H1 (cell line): ENCODE results near the gene SMAD7. TPM values are rescaled to one million over a fixed set of nuclear protein-coding genes. Genes with fewer than 3 reads are reported as not detected.

Experiments
- CTCF ChIA-PET: fragments of 300-600 bp; sonication (Branson Sonifier 250); formaldehyde crosslinking; loops from one replicate; lab custom pipeline; 2021; ENCODE audit not compliant: partially characterized antibody; lab: Charles Lee
- POLR2A ChIA-PET: fragments of 300-600 bp; sonication (Branson Sonifier 250); formaldehyde crosslinking; loops from one replicate; lab custom pipeline; 2021; ENCODE audit warnings: inconsistent platforms; ENCODE audit not compliant: partially characterized antibody; lab: Charles Lee
- DNase-seq, 2 experiments: peaks; one replicate each; pipeline versions ENCODE4 v3.0.0 to v3.0.0-alpha.2; 2010 to 2022; ENCODE audit warnings: low spot score in 2 of 2, low read depth in 1 of 2, mixed read lengths in 1 of 2
- FAIRE-seq: peaks from 2 replicates; lab custom pipeline; 2011; peaks lifted over from hg19 to GRCh38; lab: Jason Lieb, UNC
- H2AFZ ChIP-seq: 2 replicates; pipeline ENCODE4 v1.8.1; 2012; ENCODE audit warnings: low read length, inconsistent platforms
- H2AK5ac ChIP-seq: 2 replicates; pipeline ENCODE4 v1.6.1; 2013; ENCODE audit warnings: low read depth, low read length
- H2BK120ac ChIP-seq: replicated peaks from 2 replicates; pipeline ENCODE3; 2013; ENCODE audit warnings: low read depth, low read length, inconsistent platforms
- H2BK12ac ChIP-seq: 2 replicates; pipeline ENCODE4 v1.6.1; 2013; ENCODE audit warnings: low read depth, low read length
- H2BK15ac ChIP-seq: 2 replicates; pipeline ENCODE4 v1.6.1; 2013; ENCODE audit warnings: low read length
- H2BK20ac ChIP-seq: 2 replicates; pipeline ENCODE4 v1.6.1; 2013; ENCODE audit warnings: low read length
- H2BK5ac ChIP-seq: 2 replicates; pipeline ENCODE4 v1.6.1; 2013; ENCODE audit warnings: low read depth, low read length
- H3K14ac ChIP-seq: 2 replicates; pipeline ENCODE4 v1.6.1; 2013; ENCODE audit warnings: inconsistent platforms; ENCODE audit not compliant: insufficient read length
- H3K18ac ChIP-seq: 2 replicates; pipeline ENCODE4 v1.6.1; 2013; ENCODE audit warnings: low read length; ENCODE audit errors: extremely low read depth
- H3K23ac ChIP-seq: 2 replicates; pipeline ENCODE4 v1.6.1; 2013; ENCODE audit warnings: inconsistent platforms; ENCODE audit not compliant: insufficient read length
- H3K23me2 ChIP-seq: 2 replicates; pipeline ENCODE4 v1.6.1; 2013; ENCODE audit warnings: low read depth, low read length
- H3K27ac ChIP-seq: 2 replicates; pipeline ENCODE4 v1.6.1; 2011; ENCODE audit warnings: low read depth, low read length, inconsistent platforms
- H3K27me3 ChIP-seq, 4 experiments: replicated peaks in 1 of 4; 1 replicate in 1 of 4; 2 replicates in 3 of 4; pipeline versions ENCODE4 v1.6.1 to v1.8.1; 2011 to 2013; ENCODE audit warnings: low read length in 3 of 4, mild to moderate bottlenecking in 3 of 4, inconsistent platforms in 2 of 4, mixed read lengths in 2 of 4, moderate library complexity in 1 of 4; ENCODE audit not compliant: control insufficient read depth in 3 of 4, insufficient read depth in 3 of 4; ENCODE audit errors: extremely low read depth in 1 of 4
- H3K36me3 ChIP-seq, 4 experiments: 2 replicates each; pipeline versions ENCODE4 v1.6.1 to v1.8.1; 2011 to 2013; ENCODE audit warnings: mild to moderate bottlenecking in 4 of 4, low read length in 3 of 4, moderate library complexity in 2 of 4, control low read depth in 1 of 4, inconsistent platforms in 1 of 4; ENCODE audit not compliant: insufficient read depth in 4 of 4, control insufficient read depth in 2 of 4
- H3K4ac ChIP-seq: replicated peaks from 2 replicates; pipeline ENCODE3; 2013; ENCODE audit warnings: low read length, low read depth, mixed read lengths, inconsistent platforms; ENCODE audit not compliant: insufficient read length
- H3K4me1 ChIP-seq, 4 experiments: replicated peaks in 1 of 4; 1 replicate in 1 of 4; 2 replicates in 3 of 4; pipeline versions ENCODE4 v1.6.1 to v1.8.1; 2011 to 2013; ENCODE audit warnings: low read length in 3 of 4, inconsistent platforms in 2 of 4, mixed read lengths in 1 of 4; ENCODE audit not compliant: insufficient read depth in 4 of 4, control insufficient read depth in 3 of 4
- H3K4me2 ChIP-seq, 2 experiments: 2 replicates each; pipeline versions ENCODE4 v1.6.1 to v1.8.1; 2011 to 2013; ENCODE audit warnings: low read depth in 2 of 2, low read length in 2 of 2, control low read depth in 1 of 2, inconsistent platforms in 1 of 2, mild to moderate bottlenecking in 1 of 2; ENCODE audit not compliant: insufficient read depth in 1 of 2
- H3K4me3 ChIP-seq, 4 experiments: fragments of 200-600, 300-600 bp in 1 of 4; sonication (generic), shearing (Covaris generic), sonication (Bioruptor Twin) in 1 of 4; 2 replicates each; pipeline versions ENCODE4 v1.5.1 to v1.8.1; 2011 to 2016; ENCODE audit warnings: low read length in 4 of 4, low read depth in 3 of 4, control low read depth in 2 of 4, inconsistent platforms in 2 of 4, mild to moderate bottlenecking in 2 of 4, mixed read lengths in 1 of 4, moderate library complexity in 1 of 4; ENCODE audit not compliant: insufficient read depth in 2 of 4; ENCODE audit errors: extremely low read depth in 1 of 4
- H3K56ac ChIP-seq: replicated peaks from 2 replicates; pipeline ENCODE3; 2013; ENCODE audit warnings: low read depth, mild to moderate bottlenecking, mixed read lengths, low read length, inconsistent platforms; ENCODE audit not compliant: insufficient read length
- H3K79me1 ChIP-seq: 2 replicates; pipeline ENCODE4 v1.6.1; 2013; ENCODE audit warnings: low read depth, low read length, control low read depth
- H3K79me2 ChIP-seq, 2 experiments: 2 replicates each; pipeline versions ENCODE4 v1.6.1 to v1.8.1; 2012 to 2013; ENCODE audit warnings: low read length in 2 of 2, mild to moderate bottlenecking in 2 of 2, inconsistent platforms in 1 of 2; ENCODE audit not compliant: insufficient read depth in 2 of 2, control insufficient read depth in 1 of 2
- H3K9ac ChIP-seq, 4 experiments: replicated peaks in 1 of 4; 1 replicate in 1 of 4; 2 replicates in 3 of 4; pipeline versions ENCODE4 v1.6.1 to v1.8.1; 2011 to 2013; ENCODE audit warnings: low read depth in 3 of 4, low read length in 3 of 4, control low read depth in 2 of 4, mild to moderate bottlenecking in 2 of 4, moderate library complexity in 2 of 4, inconsistent platforms in 1 of 4; ENCODE audit errors: extremely low read depth in 1 of 4
- H3K9me3 ChIP-seq, 2 experiments: 2 replicates each; pipeline versions ENCODE4 v1.6.1 to v1.8.1; 2012 to 2013; ENCODE audit warnings: mild to moderate bottlenecking in 2 of 2, moderate library complexity in 2 of 2, control low read depth in 1 of 2, inconsistent platforms in 1 of 2, low read depth in 1 of 2, low read length in 1 of 2, mixed read lengths in 1 of 2; ENCODE audit not compliant: insufficient read depth in 2 of 2
- H4K20me1 ChIP-seq, 2 experiments: replicated peaks in 1 of 2; 2 replicates each; pipeline versions ENCODE3 to v1.8.1; 2011 to 2013; ENCODE audit warnings: inconsistent platforms in 2 of 2, low read length in 2 of 2, mild to moderate bottlenecking in 1 of 2; ENCODE audit not compliant: insufficient read depth in 2 of 2, control insufficient read depth in 1 of 2
- H4K5ac ChIP-seq: 2 replicates; pipeline ENCODE4 v1.6.1; 2013; ENCODE audit warnings: low read length, low read depth, mixed read lengths, inconsistent platforms; ENCODE audit not compliant: insufficient read length
- H4K8ac ChIP-seq: 2 replicates; pipeline ENCODE4 v1.8.0; 2013; ENCODE audit warnings: mild to moderate bottlenecking, moderate library complexity, low read length, inconsistent platforms; ENCODE audit not compliant: insufficient read depth; ENCODE audit errors: extremely low read depth
- H4K91ac ChIP-seq: replicated peaks from 2 replicates; pipeline ENCODE3; 2013; ENCODE audit warnings: low read length, mixed read lengths, inconsistent platforms; ENCODE audit not compliant: insufficient read length
- ASH2L ChIP-seq: fragments of 200-600, 300-600 bp; sonication (generic); IDR thresholded peaks from one replicate; pipeline ENCODE4 v1.7.1; 2017; ENCODE audit warnings: low read length
- BRCA1 ChIP-seq: IDR thresholded peaks from 2 replicates; pipeline ENCODE4 v1.6.1; 2012; ENCODE audit warnings: low read depth, low read length, improper control_type of control experiment
- CTCF ChIP-seq, 3 experiments: IDR thresholded peaks; 1 replicate in 2 of 3; 2 replicates in 1 of 3; pipeline versions ENCODE4 v1.5.1 to v1.6.1; 2011; ENCODE audit warnings: low read length in 3 of 3, mild to moderate bottlenecking in 3 of 3, inconsistent platforms in 2 of 3, low read depth in 1 of 3, moderate library complexity in 1 of 3; ENCODE audit not compliant: insufficient read depth in 1 of 3; ENCODE audit errors: control extremely low read depth in 1 of 3
- KDM4A ChIP-seq: IDR thresholded peaks from one replicate; pipeline ENCODE4 v1.7.1; 2012; ENCODE audit warnings: low read depth, mild to moderate bottlenecking, moderate library complexity, low read length, inconsistent platforms; ENCODE audit not compliant: severe bottlenecking
- RBBP5 ChIP-seq: IDR thresholded peaks from 2 replicates; pipeline ENCODE4 v1.7.1; 2012; ENCODE audit warnings: low read depth, mild to moderate bottlenecking, inconsistent platforms, low read length, moderate library complexity, borderline replicate concordance
- RXRA ChIP-seq: IDR thresholded peaks from 2 replicates; pipeline ENCODE4 v1.6.1; 2011; ENCODE audit warnings: low read depth, mild to moderate bottlenecking, low read length, moderate library complexity; ENCODE audit not compliant: insufficient read depth
- TAF7 ChIP-seq: optimal IDR thresholded peaks from 2 replicates; pipeline ENCODE3; 2011; ENCODE audit warnings: low read depth, mild to moderate bottlenecking, inconsistent platforms, low read length, moderate library complexity, borderline replicate concordance
- ZNF274 ChIP-seq: IDR thresholded peaks from 2 replicates; pipeline ENCODE4 v1.7.0; 2012; ENCODE audit warnings: low read length, borderline replicate concordance; ENCODE audit errors: extremely low read depth
- WGBS, 2 experiments: shearing (Covaris generic) in 1 of 2; methylation state at CpG; one replicate each; pipeline versions ENCODE4 v1.1.6 to v1.1.7; 2013 to 2015; ENCODE audit warnings: low lambda C conversion rate in 2 of 2, mixed read lengths in 2 of 2, inconsistent platforms in 1 of 2, low coverage in 1 of 2, missing lambda C conversion rate in 1 of 2; ENCODE audit not compliant: insufficient replicate concordance in 2 of 2, insufficient coverage in 1 of 2, insufficient read length in 1 of 2; ENCODE audit errors: extremely low coverage in 1 of 2, missing lambda C conversion rate in 1 of 2; 5-methylcytosine and 5-hydroxymethylcytosine counted together
- polyA plus RNA-seq, 7 experiments: library from polyadenylated mRNA; depleted of rRNA in 3 of 7; stranded (reverse) in 5 of 7; unstranded in 2 of 7; fragments of >200 nt in 5 of 7; fragments of 200-250 nt in 2 of 7; gene quantifications; 1 replicate in 5 of 7; 2 replicates in 1 of 7; 4 replicates in 1 of 7; pipeline versions ENCODE4 v1.2.1 to v1.2.3, GENCODE V29; 2011 to 2013; ENCODE audit warnings: missing spikeins in 2 of 7, mixed read lengths in 2 of 7
- total RNA-seq: library from RNA; stranded (reverse); fragmentation: NEBNext Ultra II Directional; extraction: Animal tissue kit (Norgen Biotek cat#: 25700); gene quantifications from 2 replicates; pipeline ENCODE4 v1.2.1, GENCODE V29; 2021

The SMAD7 gene
- total and polyA plus RNA-seq, 2 of the 8 experiments (the other 6 are each of a cell fraction or from before 2014, with no cell fraction given) = 6.5 to 15.5 TPM

- no peak overlapping the region for H3K4me2 ChIP-seq
- FAIRE-seq (no peak), DNase-seq (no peak)
- no peak overlapping the region for H2AFZ ChIP-seq
- no peak overlapping the region; the same call in 1 of the 2 replicates for H4K8ac ChIP-seq
- no peak overlapping the region; a peak in 3 of 7 replicates for H3K9ac ChIP-seq
- no peak overlapping the region for H3K14ac ChIP-seq
- H3K27me3 ChIP-seq = peaks cover 0 to 3% (median 1%) of the 10 kb centered on the region in 4 experiments; a peak in 2 of 7 replicates
- H3K27ac ChIP-seq = no peak overlapping the region
- CTCF ChIA-PET = interaction anchor here (0.7 to 2.5 kb wide), 7 partner anchors 8 to 77 kb away, joined by 3 to 12 read pairs (median 3); no protein-coding TSS in a partner anchor
- H3K4me1 ChIP-seq = peaks cover 14 to 21% (median 16%) of the 10 kb centered on the region in 4 experiments
- H3K23ac ChIP-seq = no peak overlapping the region
- no peaks in the 10 kb centered on the region; the same call in 1 of the 2 replicates for H3K23me2 ChIP-seq
- H3K56ac ChIP-seq = no peak overlapping the region
- peak overlapping the region; percentile 56; the same call in 1 of the 2 replicates for H3K18ac ChIP-seq
- WGBS, 2 experiments = 90% methylated on average over 10 of the region's 10 CpGs; no CpG with 5 or more reads in 1 of the 2 experiments
- no peak overlapping the region for H3K4me3 ChIP-seq
- no peaks in the 10 kb centered on the region for H3K79me1 ChIP-seq
- H3K9me3 ChIP-seq = no peaks in the 10 kb centered on the region
- H3K79me2 ChIP-seq = no peaks in the 10 kb centered on the region
- H2BK5ac ChIP-seq = peak overlapping the region; percentile 31; the same call in 1 of the 2 replicates
- POLR2A ChIA-PET = interaction anchor here (0.9 to 2.8 kb wide), 3 partner anchors 11 to 30 kb away, joined by 3 to 16 read pairs (median 6); no protein-coding TSS in a partner anchor
- H4K91ac ChIP-seq = peak overlapping the region; percentile 38
- H2BK12ac ChIP-seq = peak overlapping the region; percentile 92; the same call in 1 of the 2 replicates
- H2BK120ac ChIP-seq = no peak overlapping the region
- peak overlapping the region; percentile 94; the same call in 1 of the 2 replicates for H2AK5ac ChIP-seq
- H4K20me1 ChIP-seq = no peaks in the 10 kb centered on the region
- peak overlapping the region; percentile 94 for H2BK20ac ChIP-seq
- H4K5ac ChIP-seq = no peak overlapping the region
- peak overlapping the region; percentile 93 for H2BK15ac ChIP-seq
- no peaks in the 10 kb centered on the region for H3K36me3 ChIP-seq
- H3K4ac ChIP-seq = no peak overlapping the region
- TF ChIP-seq RXRA = no peak
- TF ChIP-seq ZNF274 = no peak
- no peak for TF ChIP-seq KDM4A
- no peak for TF ChIP-seq RBBP5
- TF ChIP-seq ASH2L = no peak
- TF ChIP-seq TAF7 = no peak
- TF ChIP-seq BRCA1 = no peak
- no peak for TF ChIP-seq CTCF (IDR thresholded peaks at IDR 0.05; ENCODE audit: control extremely low read depth in 1 of 3, insufficient read depth in 1 of 3, low read depth in 1 of 3, low read length in 3 of 3)
Measured at GRCh38 chr18:48963586-48964470, 13.1 kb upstream of the SMAD7 start.
